ENCODE results near the gene XYLT1.
"Not testable (repeated sequence)": the region's sequence is repeated elsewhere in the genome, so short reads cannot be mapped to it uniquely, and the experiment has no call there.

Gene XYLT1

DNA sequence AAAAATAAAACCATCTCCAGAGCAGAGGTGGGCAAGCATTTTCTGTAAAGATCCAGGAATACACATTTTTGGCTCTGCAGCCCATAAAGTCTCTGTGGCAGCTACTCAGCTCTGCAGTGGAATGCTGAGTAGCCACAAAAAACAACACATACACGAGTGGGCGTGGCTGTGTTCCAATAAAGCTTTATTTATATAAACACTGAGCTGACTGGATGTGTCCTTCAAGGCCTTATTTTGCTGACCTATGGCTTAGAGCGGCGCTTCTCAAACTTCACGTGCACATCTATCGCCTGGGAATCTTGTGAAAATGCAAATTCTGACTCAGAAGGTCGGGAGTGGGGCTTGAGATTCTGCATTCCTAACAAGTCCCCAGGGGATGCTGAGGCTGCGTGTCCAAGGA lies 39.7 kb downstream of the XYLT1 start:
- DNase-seq (ENCODE audit: low read depth) = no peak

DNA sequence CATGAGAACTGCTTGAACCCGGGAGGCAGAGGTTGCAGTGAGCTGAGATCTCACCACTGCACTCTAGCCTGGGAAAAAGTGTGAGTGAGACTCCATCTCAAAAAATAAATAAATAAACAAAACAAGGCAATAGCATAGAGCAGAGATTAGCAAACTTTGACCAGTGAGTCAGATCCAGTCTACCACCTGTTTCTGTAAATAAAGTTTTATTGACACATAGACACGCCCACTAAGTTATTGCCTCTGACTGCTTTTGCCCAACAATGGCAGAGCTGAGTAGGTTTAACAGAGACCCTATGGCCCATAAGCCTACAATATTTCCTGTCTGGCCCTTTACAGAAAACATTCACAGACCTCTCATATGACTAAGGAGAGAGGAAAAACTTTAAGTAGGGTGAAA lies 44.3 kb downstream of the XYLT1 start:
- DNase-seq (ENCODE audit: low read depth) = no peak

DNA sequence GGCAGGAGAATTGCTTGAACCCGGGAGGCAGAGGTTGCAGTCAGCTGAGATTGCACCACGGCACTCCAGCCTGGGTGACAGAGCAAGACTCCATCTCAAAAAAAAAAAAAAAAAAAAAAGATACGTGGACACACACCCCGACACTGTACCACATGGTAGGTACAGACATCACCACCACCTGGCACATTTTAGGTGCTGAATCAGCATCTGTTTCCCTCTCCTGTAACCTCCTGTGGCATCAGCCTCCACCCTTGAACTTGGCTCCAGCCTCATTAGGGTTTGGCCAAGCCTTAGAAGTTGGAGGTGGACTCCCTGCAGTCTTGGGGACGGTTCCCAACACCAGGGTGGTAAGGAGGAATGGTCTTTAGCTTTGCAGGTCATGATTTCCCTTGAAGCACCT lies 46.0 kb downstream of the XYLT1 start:
- no peak for DNase-seq (ENCODE audit: low read depth)

GRCh38 chr16:17423221-17423620 lies 47.5 kb downstream of the XYLT1 start:
- no peak for DNase-seq (ENCODE audit: low read depth)

GRCh38 chr16:17420816-17421215 lies 49.9 kb downstream of the XYLT1 start:
- DNase-seq (ENCODE audit: low read depth) = no peak

DNA sequence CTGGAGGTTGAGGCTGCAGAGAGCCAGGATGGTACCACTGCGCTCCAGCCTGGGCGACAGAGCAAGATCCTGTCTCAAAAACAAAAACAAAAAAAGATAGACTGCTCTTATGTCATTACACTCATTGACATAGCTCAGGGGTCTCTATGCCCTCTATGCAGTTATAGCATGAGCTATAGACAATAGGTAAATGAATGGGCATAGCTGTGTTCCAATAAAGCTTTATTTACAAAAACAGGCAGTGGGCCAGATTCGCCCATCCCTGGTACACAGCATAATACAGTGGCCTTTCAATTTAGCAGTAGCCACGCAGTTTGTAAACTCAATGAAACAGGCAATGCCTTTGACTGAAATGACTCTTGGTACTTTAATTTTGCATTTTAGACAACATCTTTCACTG lies 51.5 kb downstream of the XYLT1 start:
- DNase-seq (ENCODE audit: low read depth) = no peak

- no peak for DNase-seq (ENCODE audit: low read depth)
Measured at GRCh38 chr16:17417740-17418139, 53.0 kb downstream of the XYLT1 start.

GRCh38 chr16:17416461-17417311 lies 54.1 kb downstream of the XYLT1 start:
- DNase-seq (ENCODE audit: low read depth) = no peak

DNA sequence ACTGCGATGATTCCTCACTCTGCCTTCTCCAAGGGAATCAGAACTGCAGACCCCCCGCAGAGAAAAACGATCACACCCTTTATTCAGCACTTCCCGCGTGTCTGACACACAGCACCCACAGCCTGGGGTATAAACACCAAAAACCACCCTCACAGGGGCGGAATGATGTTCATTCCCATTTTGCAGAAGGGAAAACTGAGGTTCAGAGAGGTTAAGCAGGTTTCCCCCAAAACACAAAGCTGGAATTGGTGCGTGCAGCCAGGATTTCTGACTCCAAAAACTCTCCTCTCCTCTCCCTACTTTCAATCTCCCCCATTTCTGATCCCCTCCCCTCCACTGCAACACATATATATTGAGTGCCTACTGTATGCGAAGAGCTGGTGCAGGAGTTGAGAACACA lies 55.8 kb downstream of the XYLT1 start:
- DNase-seq (ENCODE audit: low read depth) = no peak

GRCh38 chr16:17414421-17414820 lies 56.3 kb downstream of the XYLT1 start:
- DNase-seq (ENCODE audit: low read depth) = no peak

- no peak for DNase-seq (ENCODE audit: low read depth)
Measured at GRCh38 chr16:17413508-17413907, 57.3 kb downstream of the XYLT1 start.

DNA sequence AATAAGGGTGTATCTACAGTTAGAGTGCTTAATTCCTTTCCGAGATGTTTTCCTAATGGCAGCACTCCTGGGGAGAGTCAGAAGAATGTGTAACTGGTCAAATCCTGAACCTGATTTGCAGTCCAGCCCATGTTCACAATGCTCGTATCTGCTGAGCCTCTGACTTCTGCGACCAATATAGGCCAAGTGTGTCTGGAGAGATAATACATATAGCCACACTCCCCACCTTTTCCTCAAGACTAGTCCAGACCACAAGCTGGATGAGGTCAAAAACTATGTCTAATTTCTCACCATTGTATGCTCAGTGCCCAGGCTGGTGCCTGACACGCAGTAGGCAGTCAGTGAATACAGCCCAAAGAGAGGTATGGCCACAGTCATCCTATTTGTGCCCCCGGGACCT lies 58.0 kb downstream of the XYLT1 start:
- DNase-seq (ENCODE audit: low read depth) = no peak

GRCh38 chr16:17412221-17412620 lies 58.5 kb downstream of the XYLT1 start:
- DNase-seq (ENCODE audit: low read depth) = no peak

GRCh38 chr16:17411263-17411662 lies 59.5 kb downstream of the XYLT1 start:
- no peak for DNase-seq (ENCODE audit: low read depth)

DNA sequence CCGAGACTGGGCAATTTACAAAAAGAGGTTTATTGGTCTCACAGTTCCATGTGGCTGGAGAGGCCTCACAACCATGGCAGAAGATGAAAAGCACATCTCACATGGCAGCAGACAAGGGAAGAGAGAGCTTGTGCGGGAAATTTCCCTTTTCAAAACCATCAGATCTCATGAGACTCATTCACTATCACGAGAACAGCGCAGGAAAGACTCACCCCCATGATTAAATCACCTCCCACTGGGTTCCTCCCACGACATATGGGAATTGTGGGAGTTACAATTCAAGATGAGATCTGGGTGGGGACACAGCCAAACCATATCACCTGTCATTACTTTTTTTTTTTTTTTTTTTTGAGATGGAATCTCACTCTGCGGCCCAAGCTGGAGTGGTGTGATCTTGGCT lies 60.4 kb downstream of the XYLT1 start:
- not testable (repeated sequence) for DNase-seq (ENCODE audit: low read depth)

DNA sequence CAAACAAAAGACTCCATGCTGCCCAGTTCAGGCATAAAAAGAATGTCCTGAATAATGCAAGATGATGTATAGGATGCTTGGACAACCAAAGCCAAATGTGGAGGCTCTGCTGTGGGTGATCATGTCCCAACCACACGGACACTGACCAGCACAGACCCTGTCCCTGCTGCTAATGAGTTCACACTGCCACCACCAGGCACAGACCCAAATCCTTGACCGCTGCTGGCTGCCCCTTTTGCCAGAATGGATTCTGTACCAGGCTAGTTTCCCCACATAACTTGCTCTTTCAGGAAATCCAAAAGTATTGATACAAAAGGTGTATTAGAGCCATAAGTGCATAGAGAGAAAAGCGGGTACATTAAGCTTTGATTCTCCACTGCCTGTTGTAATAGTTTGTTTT lies 60.9 kb downstream of the XYLT1 start:
- DNase-seq (ENCODE audit: low read depth) = no peak

DNA sequence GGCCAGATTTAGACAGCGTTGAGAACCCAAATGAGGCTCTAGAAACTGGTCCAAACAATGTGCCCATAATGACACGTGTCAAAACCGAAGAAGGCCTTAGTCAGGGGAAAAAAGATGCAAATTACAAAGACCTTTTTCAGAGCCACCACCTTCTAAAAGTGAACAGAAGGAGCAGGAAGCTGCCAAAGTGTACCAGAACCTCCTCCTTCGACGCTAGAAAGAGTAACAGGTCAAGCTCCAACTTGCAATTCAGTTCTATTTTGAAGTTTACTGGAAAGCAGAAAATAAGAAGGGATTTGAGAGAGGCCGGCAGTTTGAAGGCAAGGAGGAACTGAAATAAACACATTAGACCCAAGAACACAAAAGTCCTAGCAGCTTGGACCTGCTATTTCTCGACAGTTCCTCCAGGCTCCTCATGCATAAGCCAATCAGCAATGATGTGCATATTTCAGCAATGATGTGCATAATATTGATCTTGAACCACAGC lies 61.8 kb downstream of the XYLT1 start:
- no peak for DNase-seq (ENCODE audit: low read depth)

DNA sequence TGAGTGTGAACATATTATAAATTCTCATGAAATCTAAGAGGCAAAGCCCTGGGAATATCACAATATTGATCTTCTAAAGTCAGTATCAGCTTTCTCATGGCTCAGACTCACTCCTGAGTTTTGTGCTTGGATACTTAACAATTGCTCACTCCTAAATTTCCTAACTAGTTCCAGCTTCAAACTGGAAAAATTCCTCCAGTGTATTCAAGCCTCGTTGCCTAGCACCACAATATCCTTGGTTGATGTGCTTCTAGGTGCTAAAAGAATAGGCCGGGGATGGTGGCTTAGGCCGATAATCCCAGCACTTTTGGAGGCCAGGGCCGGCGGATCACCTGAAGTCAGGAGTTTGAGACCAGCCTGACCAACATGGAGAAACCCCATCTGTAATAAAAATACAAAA lies 62.5 kb downstream of the XYLT1 start:
- DNase-seq (ENCODE audit: low read depth) = no peak

- no peak for DNase-seq (ENCODE audit: low read depth)
Measured at GRCh38 chr16:17407321-17407720, 63.4 kb downstream of the XYLT1 start.

- no peak for DNase-seq (ENCODE audit: low read depth)
Measured at GRCh38 chr16:17404941-17405689, 65.6 kb downstream of the XYLT1 start.

DNA sequence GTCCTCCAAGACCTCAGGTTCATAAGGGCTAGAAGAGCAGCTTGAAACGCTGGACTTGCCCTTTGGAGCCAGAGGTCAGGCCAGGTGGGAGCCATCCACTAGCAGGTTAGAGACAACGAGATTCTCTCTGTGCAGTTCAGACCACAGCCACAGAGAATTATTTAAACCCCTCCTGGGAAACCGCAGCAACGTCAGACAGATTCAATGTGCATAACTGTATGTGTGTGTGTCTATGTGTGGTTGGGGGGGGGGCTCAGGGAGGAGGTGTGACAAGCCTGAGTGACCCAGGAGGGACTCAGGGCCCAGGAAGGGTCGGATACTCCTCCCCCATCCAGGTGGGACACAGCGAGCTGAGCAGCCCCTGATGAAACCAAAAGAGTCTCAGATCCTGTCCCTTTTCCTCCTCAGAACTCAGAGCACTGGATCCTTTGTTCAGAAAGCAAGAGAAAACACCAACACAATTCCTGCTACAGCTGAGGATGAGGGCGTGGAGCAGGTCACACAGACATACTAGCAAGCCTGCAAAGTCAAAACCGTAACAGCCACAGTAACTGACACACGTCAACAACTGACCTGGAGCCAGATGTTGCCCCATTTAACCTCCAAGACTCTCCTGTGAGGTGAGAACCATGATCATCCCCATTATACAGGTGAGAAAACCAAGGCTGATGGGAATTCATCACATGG lies 66.8 kb downstream of the XYLT1 start:
- no peak for DNase-seq (ENCODE audit: low read depth)

- no peak for DNase-seq (ENCODE audit: low read depth)
Measured at GRCh38 chr16:17403156-17403809, 67.5 kb downstream of the XYLT1 start.

Data from stimulated activated CD8-positive, alpha-beta memory T cell treated with anti-CD3 and anti-CD28 coated beads, Interleukin-15, amount 100 ng/mL, for 24 hours (primary cell).